Endometrium (tissue), 2 donors: ENCODE data around the gene TAF4.
"Not testable (repeated sequence)": the region's sequence is repeated elsewhere in the genome, so short reads cannot be mapped to it uniquely, and the experiment has no call there.

Experiments
- FAIRE-seq: peaks from 2 replicates; lab custom pipeline; 2012; peaks lifted over from hg19 to GRCh38; lab: Jason Lieb, UNC
- donor health status: control.
- donor health status: control.

TAF4 gene

GRCh38 chr20:62055862-62056115, 9.9 kb downstream of the TAF4 start:
- not testable (repeated sequence) for FAIRE-seq

DNA sequence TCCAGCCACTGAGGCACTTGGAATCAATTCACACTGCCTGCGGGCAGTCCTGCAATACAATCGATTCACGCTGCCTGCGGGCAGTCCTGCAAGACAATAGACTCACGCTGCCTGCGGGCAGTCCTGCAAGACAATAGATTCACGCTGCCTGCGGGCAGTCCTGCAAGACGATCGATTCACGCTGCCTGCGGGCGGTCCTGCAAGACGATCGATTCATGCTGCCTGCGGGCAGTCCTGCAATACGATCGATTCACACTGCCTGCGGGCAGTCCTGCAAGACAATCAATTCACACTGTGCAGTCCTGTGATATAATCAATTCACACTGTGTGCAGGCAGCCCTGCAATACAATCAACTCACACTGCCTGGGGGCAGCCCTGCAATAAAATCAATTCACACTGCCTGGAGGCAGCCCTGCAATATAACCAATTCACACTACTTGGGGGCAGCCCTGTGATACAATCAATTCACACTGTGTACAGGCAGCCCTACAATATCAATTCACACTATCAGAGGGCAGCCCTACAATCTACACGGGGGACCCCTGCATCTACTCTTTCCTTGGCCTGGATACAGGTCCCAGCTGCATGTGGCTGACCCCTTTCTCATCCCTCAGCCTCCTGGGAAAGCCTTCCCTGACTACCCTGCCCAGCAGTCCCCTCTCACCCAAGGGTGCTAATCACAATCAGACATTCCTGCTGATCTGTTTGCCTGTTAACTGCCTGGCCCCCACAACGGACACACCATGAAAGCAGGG, 10.4 kb downstream of the TAF4 start:
- FAIRE-seq, result no peak

GRCh38 chr20:62054451-62054953, 11.2 kb downstream of the TAF4 start:
- no peak for FAIRE-seq

DNA sequence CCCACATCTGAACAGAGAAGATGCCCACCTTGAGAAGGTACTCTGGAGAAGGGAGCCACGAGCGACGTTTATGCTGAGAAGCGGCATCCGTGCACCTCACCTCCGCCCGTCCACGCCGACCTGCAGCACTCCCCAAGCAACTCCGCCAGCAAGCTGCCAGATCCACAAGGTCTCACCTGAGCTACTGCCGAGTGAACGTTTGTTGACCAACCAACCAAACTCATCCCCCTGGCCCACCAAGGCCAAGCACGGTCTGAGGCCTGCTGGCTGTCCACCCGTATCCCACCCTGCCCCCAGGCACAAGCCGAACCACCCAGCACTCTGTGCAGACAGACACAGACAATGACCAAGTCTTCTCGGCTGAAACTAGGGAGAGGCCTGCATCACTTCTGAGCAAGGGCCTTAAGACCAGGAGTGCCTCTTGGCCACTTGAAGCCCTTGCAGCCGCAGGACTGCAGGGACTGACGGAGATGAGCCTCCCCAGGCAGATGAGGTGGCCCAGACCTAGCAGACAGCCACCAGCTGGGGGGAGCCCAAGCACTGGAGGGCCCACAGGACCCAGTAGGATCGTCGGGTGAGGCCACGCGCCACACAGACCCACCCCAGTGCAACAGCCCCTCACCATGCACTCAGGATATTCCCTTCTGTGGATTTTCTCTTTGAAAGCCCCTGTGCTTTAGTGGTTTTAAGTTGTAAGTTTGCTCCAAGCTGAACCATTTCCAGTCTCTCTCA, 12.1 kb downstream of the TAF4 start:
- no peak for FAIRE-seq

- FAIRE-seq, result no peak
Measured at GRCh38 chr20:62052842-62053464, 12.7 kb downstream of the TAF4 start.

- no peak for FAIRE-seq
Measured at GRCh38 chr20:62052336-62052841, 13.3 kb downstream of the TAF4 start.

- FAIRE-seq, result no peak
Measured at GRCh38 chr20:62051546-62052255, 14.0 kb downstream of the TAF4 start.

GRCh38 chr20:62051144-62051543, 14.5 kb downstream of the TAF4 start:
- no peak for FAIRE-seq

DNA sequence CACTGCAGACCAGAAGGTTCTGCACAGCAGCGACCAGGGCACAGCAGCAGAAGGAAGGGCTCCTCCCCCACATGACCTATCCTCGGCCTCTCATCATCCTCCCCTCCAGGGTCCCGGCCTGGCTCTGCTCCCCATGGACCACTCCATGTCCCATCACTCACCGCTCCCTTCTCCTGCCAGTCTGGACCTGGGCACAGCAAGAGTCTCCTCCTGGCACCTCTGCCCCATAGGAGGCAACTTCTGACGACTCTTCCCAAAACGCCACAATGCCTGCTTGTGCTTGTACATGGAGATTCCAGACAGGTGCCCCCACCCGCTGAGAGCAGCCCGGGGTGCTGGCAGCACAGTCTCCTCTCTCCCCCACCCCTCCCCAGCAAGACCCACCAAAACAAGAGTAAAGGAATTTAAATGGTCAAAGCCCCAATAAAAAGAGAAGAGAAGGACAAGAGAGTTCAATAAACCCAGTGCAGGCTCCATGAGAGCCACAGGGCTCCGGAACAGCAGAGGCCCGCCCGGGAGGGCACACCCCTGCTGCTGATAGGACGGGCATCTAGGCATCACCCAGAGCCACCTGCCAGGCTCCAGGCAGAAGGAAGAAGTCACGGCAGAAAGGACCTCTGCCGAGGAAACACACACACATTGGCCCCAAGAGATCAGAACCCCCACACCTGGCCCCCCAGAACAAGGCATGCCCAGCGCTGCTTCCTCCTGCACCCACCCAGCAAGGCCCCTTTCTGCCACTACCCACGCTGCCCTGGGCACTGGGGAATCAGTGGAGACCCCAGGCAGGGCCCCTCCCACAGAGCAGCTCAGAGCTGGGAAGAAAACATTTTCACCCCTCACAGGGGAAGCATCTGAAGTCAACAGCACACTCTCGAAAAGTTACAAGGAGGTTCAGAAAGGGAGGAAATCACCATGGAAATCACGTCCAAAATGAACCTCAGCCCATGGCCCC, 15.2 kb downstream of the TAF4 start:
- no peak for FAIRE-seq

GRCh38 chr20:62049342-62050165, 16.1 kb downstream of the TAF4 start:
- no peak for FAIRE-seq

GRCh38 chr20:62048821-62049291, 16.8 kb downstream of the TAF4 start:
- FAIRE-seq, result no peak

- FAIRE-seq, result no peak
Measured at GRCh38 chr20:62048346-62048761, 17.3 kb downstream of the TAF4 start.

- FAIRE-seq, result no peak
Measured at GRCh38 chr20:62047666-62048345, 17.9 kb downstream of the TAF4 start.

DNA sequence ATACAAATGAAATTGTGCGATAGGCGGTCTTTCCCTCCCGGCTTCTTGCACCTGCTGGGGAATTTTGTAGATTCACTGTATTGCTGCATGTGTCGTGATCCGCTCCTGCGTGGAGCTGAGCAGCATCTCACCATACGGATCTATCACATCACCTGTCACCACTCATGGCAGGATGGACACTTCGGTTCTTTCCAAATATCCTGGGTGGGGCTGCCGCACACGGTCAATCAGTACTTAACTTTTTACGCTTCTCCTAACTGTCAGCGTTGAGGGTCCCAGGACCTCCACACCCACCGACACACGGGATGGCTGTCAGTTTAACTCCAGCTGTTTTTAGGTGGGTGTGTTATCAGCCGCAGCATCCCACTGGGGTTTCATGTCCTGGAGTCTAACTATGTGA, 19.2 kb downstream of the TAF4 start:
- no peak for FAIRE-seq

- FAIRE-seq, result no peak
Measured at GRCh38 chr20:62045529-62046285, 20.0 kb downstream of the TAF4 start.

DNA sequence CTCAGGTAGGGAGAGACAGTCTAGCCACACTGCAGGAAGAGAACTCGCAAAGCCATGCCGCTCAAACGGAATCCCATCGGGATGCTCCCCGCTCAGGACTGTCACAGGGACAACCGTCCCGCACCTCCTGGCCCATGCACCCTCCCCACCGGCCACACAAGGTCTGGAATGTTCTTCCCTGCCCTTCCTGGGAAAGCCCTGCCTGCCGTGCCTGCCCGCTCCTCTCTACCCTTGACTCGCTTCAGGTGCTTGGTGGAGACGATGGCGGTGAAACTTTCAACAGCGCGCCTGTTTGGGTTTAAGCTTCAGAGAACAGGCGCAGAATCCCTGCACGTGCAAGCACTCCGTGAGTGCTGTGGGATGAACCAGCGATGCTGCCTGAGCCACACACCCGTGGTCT, 20.6 kb downstream of the TAF4 start:
- FAIRE-seq, result no peak

DNA sequence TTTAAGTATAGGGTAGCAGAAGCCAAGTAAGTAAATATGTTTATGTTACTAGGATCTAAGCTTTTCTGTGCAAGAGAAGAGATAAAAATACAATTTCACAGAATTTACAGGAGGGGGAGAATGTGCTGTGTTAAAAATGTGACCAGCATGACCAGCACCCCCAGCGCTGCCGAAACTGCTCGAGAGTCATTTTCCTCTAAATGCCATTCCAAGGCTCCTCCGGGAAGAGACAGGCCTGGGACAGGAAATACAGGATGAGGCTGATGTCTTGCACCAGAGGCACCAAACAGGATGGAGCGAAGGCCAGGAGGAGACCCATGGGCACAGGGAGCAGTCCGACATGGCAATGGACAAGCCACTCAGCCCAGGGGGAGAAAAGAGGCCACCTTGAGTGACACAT, 21.1 kb downstream of the TAF4 start:
- no peak for FAIRE-seq

- FAIRE-seq, result no peak
Measured at GRCh38 chr20:62043131-62043914, 22.4 kb downstream of the TAF4 start.
